Heart right ventricle (tissue), 16 donors: ENCODE measurements around the gene GNA12. TPM values are rescaled to one million over a fixed set of nuclear protein-coding genes. Genes with fewer than 3 reads are reported as not detected.

Source experiments
- ATAC-seq, 8 donors: fragments of 200-7000 bp; cut with Tn5 transposase; one replicate each; pipeline ENCODE4 v1.9.1; 2020; ENCODE audit warnings: mild to moderate bottlenecking in 8 of 8, moderate library complexity in 8 of 8, moderate number of reproducible peaks in 1 of 8
- DNase-seq, 2 donors: peaks; one replicate each; pipeline ENCODE4 v3.0.0-alpha.2; 2020
- H3K27ac ChIP-seq, 10 donors: fragments of 200-600 bp; sonication (generic) in 2 of 10; one replicate each; pipeline versions ENCODE4 v1.5.0 to v1.8.0; 2020 to 2022; ENCODE audit warnings: mild to moderate bottlenecking in 3 of 10
- H3K27me3 ChIP-seq, 7 donors: fragments of 200-600 bp; one replicate each; pipeline ENCODE4 v1.8.0; 2021 to 2022; ENCODE audit warnings: mild to moderate bottlenecking in 2 of 7
- H3K36me3 ChIP-seq, 9 donors: fragments of 200-600 bp; sonication (generic) in 1 of 9; one replicate each; pipeline versions ENCODE4 v1.5.0 to v1.8.0; 2020 to 2022; ENCODE audit warnings: mild to moderate bottlenecking in 2 of 9
- H3K4me1 ChIP-seq, 9 donors: fragments of 200-600 bp; sonication (generic) in 1 of 9; one replicate each; pipeline versions ENCODE4 v1.5.0 to v1.8.0; 2020 to 2022; ENCODE audit warnings: mild to moderate bottlenecking in 4 of 9
- H3K4me3 ChIP-seq, 10 donors: fragments of 200-600 bp; sonication (generic) in 2 of 10; one replicate each; pipeline versions ENCODE4 v1.5.0 to v1.8.0; 2020 to 2022; ENCODE audit warnings: mild to moderate bottlenecking in 7 of 10, moderate library complexity in 2 of 10
- H3K9me3 ChIP-seq, 11 donors: fragments of 200-600 bp in 10 of 11; sonication (generic) in 2 of 11; one replicate each; pipeline versions ENCODE4 v1.5.0 to v1.8.0; 2013 to 2022; ENCODE audit warnings: mild to moderate bottlenecking in 2 of 11, control low read depth in 1 of 11, moderate library complexity in 1 of 11
- WGBS, 2 donors: extraction: QIAGEN DNeasy Blood & Tissue Kit; methylation state at CpG; one replicate each; pipeline ENCODE4 v1.1.7; 2013; ENCODE audit warnings: inconsistent platforms in 1 of 2; 5-methylcytosine and 5-hydroxymethylcytosine counted together
- intact Hi-C, 10 donors: fragments of 100-400 bp; cut with DNase I; formaldehyde crosslinking; loops; one replicate each; pipeline versions ENCODE4 v1.11.1 to v1.14.2; 2022
- polyA plus RNA-seq, 2 donors: library from polyadenylated mRNA; stranded (reverse); fragments of 200-250 nt; gene quantifications; one replicate each; pipeline ENCODE4 v1.2.3, GENCODE V29; 2013
- total RNA-seq, 10 donors: library from RNA; stranded (reverse); fragmentation: NEBNext Ultra II Directional in 3 of 10; extraction: Animal tissue kit (Norgen Biotek cat#: 25700) in 3 of 10; gene quantifications; one replicate each; pipeline versions ENCODE4 v1.2.1 to v1.2.4, GENCODE V29; 2021 to 2023
- TF ChIP-seq, protein P1 (sequence below), 9 donors: fragments of 200-600 bp; sonication (generic) in 2 of 9; IDR thresholded peaks; one replicate each; pipeline versions ENCODE4 v1.5.0 to v1.8.0; 2021 to 2022; ENCODE audit warnings: antibody characterized with exemption in 9 of 9, mild to moderate bottlenecking in 5 of 9, moderate library complexity in 1 of 9
- donor health status: Arrhythmogenic right ventricular cardiomyopathy.
- donor health status: ischemic (EF 13 %, LVEDD 7.1; RV severe dilation, severe dysfunction).
- donor health status: healthy with polysubstance abuse.
- donor health status: DM: no; HTN: yes; CAD: no.
- donor health status: DM: no; HTN: no; CAD: no.
- donor health status: ischemic (EF 25% LVEDD 6.9; RV normal size, moderate dysfunction).
- donor health status: ischemic (EF 25% LVEDD 5.7; RV mildly dilated, moderate dysfunction).
- donor health status: healthy.
- donor health status: DM: yes; HTN: yes; CAD: no.
- donor health status: Ischemic cardiomyopathy.
- donor health status: ischemic (EF 35%, LVEDD 5.7; RV mildly dilated, moderate dysfunction).
- donor health status: nonischemic (EF 11% LVEDD 7.7; RV severe dilation, severe dysfunction).
- donor health status: DM: yes; HTN: yes; CAD: no.
- donor health status: PGD.
- donor health status: ischemic (EF 29% LVEDD 5.4; RV normal size, mild dysfunction).
- donor health status: nonischemic (EF 23%, LVEDD 6.1; RV moderate dilation, normal function).

Gene GNA12
- total and polyA plus RNA-seq, 12 donors: 6.4 to 46.4 (median 33.9) TPM

DNA sequence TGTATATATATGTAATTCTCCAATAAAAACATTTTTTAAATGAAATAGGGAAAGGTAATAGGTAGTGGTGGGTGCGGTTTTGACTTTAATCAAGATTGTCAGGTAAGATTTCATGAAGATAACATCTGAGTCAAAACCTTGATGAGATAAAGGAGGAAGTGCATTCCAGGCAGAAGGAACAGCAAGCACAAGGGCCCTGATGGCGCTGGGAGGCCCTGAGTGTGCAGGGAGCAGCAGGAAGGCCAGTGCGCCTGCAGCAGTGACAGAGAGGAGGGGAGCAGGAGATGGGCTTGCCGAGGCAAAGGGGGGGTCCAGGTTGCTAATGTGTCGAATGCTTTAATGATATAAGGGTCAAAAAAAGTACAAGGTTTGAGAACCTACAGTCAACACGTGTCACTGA lies 69.8 kb downstream of the GNA12 start:
- ATAC-seq: no peak
- intact Hi-C loops: no loop called here
- Histone ChIP-seq H3K9me3 (peaks cover 0 to 3% (median 0%) of the 10 kb centered on the region in 11 donors), H3K4me1 (peaks cover 0 to 32% (median 0%) of the 10 kb centered on the region in 9 donors), H3K27me3 (no peaks in the 10 kb centered on the region), H3K27ac (peak overlapping the region in 1 of 10 donors; percentile 12), H3K4me3 (no peak overlapping the region), H3K36me3 (peaks cover 0 to 11% (median 0%) of the 10 kb centered on the region in 9 donors)
- no peak for DNase-seq
- TF ChIP-seq, protein P1, sequence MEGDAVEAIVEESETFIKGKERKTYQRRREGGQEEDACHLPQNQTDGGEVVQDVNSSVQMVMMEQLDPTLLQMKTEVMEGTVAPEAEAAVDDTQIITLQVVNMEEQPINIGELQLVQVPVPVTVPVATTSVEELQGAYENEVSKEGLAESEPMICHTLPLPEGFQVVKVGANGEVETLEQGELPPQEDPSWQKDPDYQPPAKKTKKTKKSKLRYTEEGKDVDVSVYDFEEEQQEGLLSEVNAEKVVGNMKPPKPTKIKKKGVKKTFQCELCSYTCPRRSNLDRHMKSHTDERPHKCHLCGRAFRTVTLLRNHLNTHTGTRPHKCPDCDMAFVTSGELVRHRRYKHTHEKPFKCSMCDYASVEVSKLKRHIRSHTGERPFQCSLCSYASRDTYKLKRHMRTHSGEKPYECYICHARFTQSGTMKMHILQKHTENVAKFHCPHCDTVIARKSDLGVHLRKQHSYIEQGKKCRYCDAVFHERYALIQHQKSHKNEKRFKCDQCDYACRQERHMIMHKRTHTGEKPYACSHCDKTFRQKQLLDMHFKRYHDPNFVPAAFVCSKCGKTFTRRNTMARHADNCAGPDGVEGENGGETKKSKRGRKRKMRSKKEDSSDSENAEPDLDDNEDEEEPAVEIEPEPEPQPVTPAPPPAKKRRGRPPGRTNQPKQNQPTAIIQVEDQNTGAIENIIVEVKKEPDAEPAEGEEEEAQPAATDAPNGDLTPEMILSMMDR (IDR thresholded peaks at IDR 0.05): no peak
- 80 to 83% methylated on average over 6 of the region's 6 CpGs for WGBS, 2 donors

DNA sequence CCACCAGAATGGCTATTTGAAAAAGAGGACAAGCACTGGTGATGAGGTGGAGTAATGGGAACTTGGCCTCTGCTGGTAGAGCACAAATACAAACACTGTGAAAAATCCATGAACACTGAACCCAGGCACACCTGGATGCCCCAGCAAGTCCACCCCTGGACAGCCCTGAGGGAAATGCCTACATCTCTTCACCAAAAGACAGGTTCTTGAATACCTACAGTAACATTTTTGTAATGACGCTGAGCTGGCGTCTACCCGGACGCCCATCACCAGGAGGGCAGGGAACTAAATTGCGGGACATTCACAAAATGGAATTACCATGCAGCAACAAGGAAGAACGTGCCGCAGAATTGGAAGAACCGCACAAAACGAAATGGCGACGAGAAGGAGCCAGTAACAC lies 70.5 kb downstream of the GNA12 start:
- peaks cover 0 to 32% (median 0%) of the 10 kb centered on the region in 9 donors for H3K4me1 ChIP-seq
- WGBS, 2 donors: 98 to 99% methylated on average over 11 of the region's 11 CpGs
- peaks cover 0 to 6% (median 0%) of the 10 kb centered on the region in 11 donors for H3K9me3 ChIP-seq
- H3K27me3 ChIP-seq: no peaks in the 10 kb centered on the region
- no peak for DNase-seq
- TF ChIP-seq, protein P1 (IDR thresholded peaks at IDR 0.05): no peak
- intact Hi-C loops: no loop called here
- H3K27ac ChIP-seq: peak overlapping the region in 1 of 10 donors; percentile 87
- H3K36me3 ChIP-seq: peaks cover 0 to 11% (median 0%) of the 10 kb centered on the region in 9 donors
- ATAC-seq: no peak
- no peak overlapping the region for H3K4me3 ChIP-seq

DNA sequence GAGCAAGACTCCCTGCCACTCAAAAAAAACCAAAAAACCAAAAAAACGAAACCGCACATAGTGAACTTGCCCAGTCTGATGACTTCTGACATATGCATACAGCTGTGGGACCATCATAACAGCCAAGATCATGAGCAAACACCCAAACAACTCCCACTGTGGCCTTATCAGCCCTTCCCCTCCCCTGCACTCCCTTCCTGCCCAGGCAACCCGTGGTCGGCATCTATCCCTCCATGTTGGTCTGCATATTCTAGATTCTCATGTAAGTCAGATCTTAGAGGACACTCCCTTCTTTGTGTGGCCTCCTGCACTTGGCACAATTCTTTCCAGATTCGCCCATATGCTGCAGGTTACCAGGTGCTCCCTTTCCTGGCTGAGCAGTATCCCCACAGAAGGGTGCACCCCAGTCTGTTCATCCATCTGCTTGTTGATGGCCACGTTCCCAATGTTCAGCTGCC lies 72.8 kb downstream of the GNA12 start:
- H3K27ac ChIP-seq: peak overlapping the region in 1 of 10 donors; percentile 42
- ATAC-seq (peak in 7 of 8 donors; percentile 39 to 81 (median 62)), DNase-seq (no peak)
- H3K4me1 ChIP-seq: peaks cover 0 to 32% (median 0%) of the 10 kb centered on the region in 9 donors
- peaks cover 0 to 5% (median 0%) of the 10 kb centered on the region in 9 donors for H3K36me3 ChIP-seq
- H3K4me3 ChIP-seq: no peak overlapping the region
- no peaks in the 10 kb centered on the region for H3K27me3 ChIP-seq
- intact Hi-C loops: no loop called here
- 68 to 71% methylated on average over 6 of the region's 6 CpGs for WGBS, 2 donors
- TF ChIP-seq, protein P1 (IDR thresholded peaks at IDR 0.05): no peak
- peaks cover 0 to 6% (median 0%) of the 10 kb centered on the region in 11 donors for H3K9me3 ChIP-seq

DNA sequence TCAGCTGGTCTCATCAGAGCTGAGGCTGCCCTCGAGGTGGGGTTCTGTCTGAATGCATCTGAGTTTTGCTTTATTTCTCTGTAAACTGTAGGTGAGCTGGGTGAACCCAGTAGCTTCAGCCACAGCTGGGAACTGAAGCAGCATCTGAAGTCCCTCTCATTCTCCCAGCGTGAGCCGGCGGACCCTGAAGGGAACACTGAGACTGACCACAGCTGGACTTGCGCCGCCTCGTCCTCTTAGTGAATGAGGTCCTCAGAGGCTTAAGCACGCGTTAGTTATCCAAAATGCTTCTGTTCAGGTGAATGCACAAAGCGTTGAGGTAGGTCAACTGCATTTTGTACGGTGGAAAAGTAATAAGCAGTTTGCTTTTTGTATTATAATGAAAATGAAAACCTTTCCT lies 79.5 kb downstream of the GNA12 start:
- TF ChIP-seq, protein P1 (IDR thresholded peaks at IDR 0.05): no peak
- 97% methylated on average over 11 of the region's 11 CpGs for WGBS, 2 donors
- no peaks in the 10 kb centered on the region for H3K36me3 ChIP-seq
- intact Hi-C loops: loop anchor here in 8 of 10 donors (5.0 to 10.0 kb wide), 8 partner anchors 33 to 98 kb away; partner anchors contain the start of gene GNA12 (in 3 of the 8)
- peaks cover 18 to 47% (median 44%) of the 10 kb centered on the region in 9 donors for H3K4me1 ChIP-seq
- no peak overlapping the region for H3K4me3 ChIP-seq
- H3K27me3 ChIP-seq: no peaks in the 10 kb centered on the region
- peaks cover 0 to 6% (median 0%) of the 10 kb centered on the region in 11 donors for H3K9me3 ChIP-seq
- no peak for ATAC-seq
- H3K27ac ChIP-seq: peak overlapping the region in 4 of 10 donors; percentile 94 to 99 (median 96)
- no peak for DNase-seq
